ENCODE data around the gene ZNF385A.

ZNF385A gene

DNA sequence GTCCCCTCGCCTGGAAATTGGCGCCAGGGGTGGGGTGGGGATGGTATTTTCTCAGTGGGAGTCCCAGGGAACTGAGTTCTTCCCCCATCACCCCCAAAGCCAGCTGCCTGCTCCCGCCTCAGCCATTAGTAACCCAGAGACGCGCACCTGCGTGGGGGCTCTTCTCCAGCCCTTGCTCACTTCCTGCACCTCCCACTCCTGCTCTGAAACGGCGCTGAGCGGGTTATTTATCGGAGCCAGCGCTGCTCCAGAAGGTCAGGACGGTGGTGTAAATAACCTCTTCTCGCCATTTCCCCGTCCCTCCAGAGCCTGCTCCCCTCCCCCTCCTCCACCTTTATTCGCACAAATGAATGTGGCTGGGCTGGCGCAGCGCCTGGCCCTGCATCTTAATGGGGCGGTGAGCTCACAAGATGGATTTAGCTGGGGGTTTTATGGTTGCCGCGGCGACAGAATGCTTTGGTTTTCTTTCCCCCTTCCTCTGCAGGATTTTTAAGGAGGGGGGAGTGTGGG is 32.5 kb downstream of the ZNF385A start (continued):
- TF ChIP-seq ZIC2 (tag by site-specific recombination; IDR thresholded peaks at IDR 0.05) (0 out of 2 replicates have a peak, but pooled peaks have one; percentile 24), GLIS1 (tag by site-specific recombination; IDR thresholded peaks at IDR 0.05) (peak; percentile 93), ZNF561 (tag by site-specific recombination; IDR thresholded peaks at IDR 0.05; ENCODE audit: borderline replicate concordance) (no peak), ZNF596 (tag by site-specific recombination; IDR thresholded peaks at IDR 0.05) (no peak), ZBTB8A (tag by site-specific recombination; IDR thresholded peaks at IDR 0.05) (0 out of 2 replicates have a peak, but pooled peaks have one; percentile 29), WT1 (tag by site-specific recombination; IDR thresholded peaks at IDR 0.05) (peak; percentile 12), ZNF658 (tag by site-specific recombination; IDR thresholded peaks at IDR 0.05) (no peak), ZNF501 (tag by site-specific recombination; IDR thresholded peaks at IDR 0.05) (no peak), ZXDB (tag by site-specific recombination; IDR thresholded peaks at IDR 0.05) (peak; percentile 78; the same call in 1 of the 2 replicates), BCL11A (tag by site-specific recombination; IDR thresholded peaks at IDR 0.05; ENCODE audit: low read depth) (0 out of 2 replicates have a peak, but pooled peaks have one; percentile 16), ZNF426 (tag by site-specific recombination; IDR thresholded peaks at IDR 0.05) (no peak), ZFP37 (tag by site-specific recombination; IDR thresholded peaks at IDR 0.05) (0 out of 2 replicates have a peak, but pooled peaks have one; percentile 27), FEZF1 (tag by site-specific recombination; IDR thresholded peaks at IDR 0.05) (peak; percentile 57), GLIS2 (tag by site-specific recombination; IDR thresholded peaks at IDR 0.05) (peak; percentile 73), ZNF629 (tag by site-specific recombination; IDR thresholded peaks at IDR 0.05) (peak; percentile 61), ZNF23 (tag by site-specific recombination; IDR thresholded peaks at IDR 0.05; ENCODE audit: borderline replicate concordance) (no peak), YY2 (tag by site-specific recombination; IDR thresholded peaks at IDR 0.05) (0 out of 2 replicates have a peak, but pooled peaks have one; percentile 28)
- TF ChIP-seq, protein P1, sequence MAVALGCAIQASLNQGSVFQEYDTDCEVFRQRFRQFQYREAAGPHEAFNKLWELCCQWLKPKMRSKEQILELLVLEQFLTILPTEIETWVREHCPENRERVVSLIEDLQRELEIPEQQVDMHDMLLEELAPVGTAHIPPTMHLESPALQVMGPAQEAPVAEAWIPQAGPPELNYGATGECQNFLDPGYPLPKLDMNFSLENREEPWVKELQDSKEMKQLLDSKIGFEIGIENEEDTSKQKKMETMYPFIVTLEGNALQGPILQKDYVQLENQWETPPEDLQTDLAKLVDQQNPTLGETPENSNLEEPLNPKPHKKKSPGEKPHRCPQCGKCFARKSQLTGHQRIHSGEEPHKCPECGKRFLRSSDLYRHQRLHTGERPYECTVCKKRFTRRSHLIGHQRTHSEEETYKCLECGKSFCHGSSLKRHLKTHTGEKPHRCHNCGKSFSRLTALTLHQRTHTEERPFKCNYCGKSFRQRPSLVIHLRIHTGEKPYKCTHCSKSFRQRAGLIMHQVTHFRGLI (tag by site-specific recombination; IDR thresholded peaks at IDR 0.05): peak; percentile 93
- TF ChIP-seq, protein P2, sequence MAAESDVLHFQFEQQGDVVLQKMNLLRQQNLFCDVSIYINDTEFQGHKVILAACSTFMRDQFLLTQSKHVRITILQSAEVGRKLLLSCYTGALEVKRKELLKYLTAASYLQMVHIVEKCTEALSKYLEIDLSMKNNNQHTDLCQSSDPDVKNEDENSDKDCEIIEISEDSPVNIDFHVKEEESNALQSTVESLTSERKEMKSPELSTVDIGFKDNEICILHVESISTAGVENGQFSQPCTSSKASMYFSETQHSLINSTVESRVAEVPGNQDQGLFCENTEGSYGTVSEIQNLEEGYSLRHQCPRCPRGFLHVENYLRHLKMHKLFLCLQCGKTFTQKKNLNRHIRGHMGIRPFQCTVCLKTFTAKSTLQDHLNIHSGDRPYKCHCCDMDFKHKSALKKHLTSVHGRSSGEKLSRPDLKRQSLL (tag by site-specific recombination; IDR thresholded peaks at IDR 0.05): no peak
- TF ChIP-seq, protein P3, sequence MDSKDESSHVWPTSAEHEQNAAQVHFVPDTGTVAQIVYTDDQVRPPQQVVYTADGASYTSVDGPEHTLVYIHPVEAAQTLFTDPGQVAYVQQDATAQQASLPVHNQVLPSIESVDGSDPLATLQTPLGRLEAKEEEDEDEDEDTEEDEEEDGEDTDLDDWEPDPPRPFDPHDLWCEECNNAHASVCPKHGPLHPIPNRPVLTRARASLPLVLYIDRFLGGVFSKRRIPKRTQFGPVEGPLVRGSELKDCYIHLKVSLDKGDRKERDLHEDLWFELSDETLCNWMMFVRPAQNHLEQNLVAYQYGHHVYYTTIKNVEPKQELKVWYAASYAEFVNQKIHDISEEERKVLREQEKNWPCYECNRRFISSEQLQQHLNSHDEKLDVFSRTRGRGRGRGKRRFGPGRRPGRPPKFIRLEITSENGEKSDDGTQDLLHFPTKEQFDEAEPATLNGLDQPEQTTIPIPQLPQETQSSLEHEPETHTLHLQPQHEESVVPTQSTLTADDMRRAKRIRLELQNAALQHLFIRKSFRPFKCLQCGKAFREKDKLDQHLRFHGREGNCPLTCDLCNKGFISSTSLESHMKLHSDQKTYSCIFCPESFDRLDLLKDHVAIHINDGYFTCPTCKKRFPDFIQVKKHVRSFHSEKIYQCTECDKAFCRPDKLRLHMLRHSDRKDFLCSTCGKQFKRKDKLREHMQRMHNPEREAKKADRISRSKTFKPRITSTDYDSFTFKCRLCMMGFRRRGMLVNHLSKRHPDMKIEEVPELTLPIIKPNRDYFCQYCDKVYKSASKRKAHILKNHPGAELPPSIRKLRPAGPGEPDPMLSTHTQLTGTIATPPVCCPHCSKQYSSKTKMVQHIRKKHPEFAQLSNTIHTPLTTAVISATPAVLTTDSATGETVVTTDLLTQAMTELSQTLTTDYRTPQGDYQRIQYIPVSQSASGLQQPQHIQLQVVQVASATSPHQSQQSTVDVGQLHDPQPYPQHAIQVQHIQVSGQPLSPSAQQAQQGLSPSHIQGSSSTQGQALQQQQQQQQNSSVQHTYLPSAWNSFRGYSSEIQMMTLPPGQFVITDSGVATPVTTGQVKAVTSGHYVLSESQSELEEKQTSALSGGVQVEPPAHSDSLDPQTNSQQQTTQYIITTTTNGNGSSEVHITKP (tag by site-specific recombination; IDR thresholded peaks at IDR 0.05): peak; percentile 90
- TF ChIP-seq, protein P4, sequence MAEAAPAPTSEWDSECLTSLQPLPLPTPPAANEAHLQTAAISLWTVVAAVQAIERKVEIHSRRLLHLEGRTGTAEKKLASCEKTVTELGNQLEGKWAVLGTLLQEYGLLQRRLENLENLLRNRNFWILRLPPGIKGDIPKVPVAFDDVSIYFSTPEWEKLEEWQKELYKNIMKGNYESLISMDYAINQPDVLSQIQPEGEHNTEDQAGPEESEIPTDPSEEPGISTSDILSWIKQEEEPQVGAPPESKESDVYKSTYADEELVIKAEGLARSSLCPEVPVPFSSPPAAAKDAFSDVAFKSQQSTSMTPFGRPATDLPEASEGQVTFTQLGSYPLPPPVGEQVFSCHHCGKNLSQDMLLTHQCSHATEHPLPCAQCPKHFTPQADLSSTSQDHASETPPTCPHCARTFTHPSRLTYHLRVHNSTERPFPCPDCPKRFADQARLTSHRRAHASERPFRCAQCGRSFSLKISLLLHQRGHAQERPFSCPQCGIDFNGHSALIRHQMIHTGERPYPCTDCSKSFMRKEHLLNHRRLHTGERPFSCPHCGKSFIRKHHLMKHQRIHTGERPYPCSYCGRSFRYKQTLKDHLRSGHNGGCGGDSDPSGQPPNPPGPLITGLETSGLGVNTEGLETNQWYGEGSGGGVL (tag by site-specific recombination; IDR thresholded peaks at IDR 0.05): peak; percentile 76
- TF ChIP-seq, protein P5, sequence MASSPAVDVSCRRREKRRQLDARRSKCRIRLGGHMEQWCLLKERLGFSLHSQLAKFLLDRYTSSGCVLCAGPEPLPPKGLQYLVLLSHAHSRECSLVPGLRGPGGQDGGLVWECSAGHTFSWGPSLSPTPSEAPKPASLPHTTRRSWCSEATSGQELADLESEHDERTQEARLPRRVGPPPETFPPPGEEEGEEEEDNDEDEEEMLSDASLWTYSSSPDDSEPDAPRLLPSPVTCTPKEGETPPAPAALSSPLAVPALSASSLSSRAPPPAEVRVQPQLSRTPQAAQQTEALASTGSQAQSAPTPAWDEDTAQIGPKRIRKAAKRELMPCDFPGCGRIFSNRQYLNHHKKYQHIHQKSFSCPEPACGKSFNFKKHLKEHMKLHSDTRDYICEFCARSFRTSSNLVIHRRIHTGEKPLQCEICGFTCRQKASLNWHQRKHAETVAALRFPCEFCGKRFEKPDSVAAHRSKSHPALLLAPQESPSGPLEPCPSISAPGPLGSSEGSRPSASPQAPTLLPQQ (tag by site-specific recombination; IDR thresholded peaks at IDR 0.05): 0 out of 2 replicates have a peak, but pooled peaks have one; percentile 51
